ENCODE results near the gene SERPING1. TPM values are rescaled to one million over a fixed set of nuclear protein-coding genes. Genes with fewer than 3 reads are reported as not detected.

SERPING1 gene
- 0.74 and 4.8 TPM in 2 replicates for total RNA-seq (2014; rRNA removed; shearing (Covaris generic))

DNA sequence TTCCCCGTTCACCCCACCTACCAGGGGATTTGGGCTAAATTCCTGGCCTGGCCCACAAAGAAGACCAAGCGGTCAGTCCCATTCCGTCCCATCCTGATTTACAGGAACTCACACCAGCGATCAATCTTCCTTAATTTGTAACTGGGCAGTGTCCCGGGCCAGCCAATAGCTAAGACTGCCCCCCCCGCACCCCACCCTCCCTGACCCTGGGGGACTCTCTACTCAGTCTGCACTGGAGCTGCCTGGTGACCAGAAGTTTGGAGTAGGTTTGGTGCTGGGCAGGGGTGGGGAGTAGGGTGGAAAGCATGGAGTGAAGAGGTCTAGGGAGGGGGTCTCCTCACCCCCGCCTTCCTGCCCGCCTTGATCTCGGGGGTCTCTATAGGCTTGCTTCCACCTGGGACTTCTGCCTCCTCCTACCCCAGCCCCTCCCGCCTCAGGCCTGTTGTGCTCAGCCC lies at the start of gene SERPING1:
Gene SERPING1 (plus strand): TSS at position 225 of the 455 bp plus-strand sequence. CDS start 586 bp downstream, outside the sequence.
- DNase-seq (ENCODE audit: low spot score) = no peak

DNA sequence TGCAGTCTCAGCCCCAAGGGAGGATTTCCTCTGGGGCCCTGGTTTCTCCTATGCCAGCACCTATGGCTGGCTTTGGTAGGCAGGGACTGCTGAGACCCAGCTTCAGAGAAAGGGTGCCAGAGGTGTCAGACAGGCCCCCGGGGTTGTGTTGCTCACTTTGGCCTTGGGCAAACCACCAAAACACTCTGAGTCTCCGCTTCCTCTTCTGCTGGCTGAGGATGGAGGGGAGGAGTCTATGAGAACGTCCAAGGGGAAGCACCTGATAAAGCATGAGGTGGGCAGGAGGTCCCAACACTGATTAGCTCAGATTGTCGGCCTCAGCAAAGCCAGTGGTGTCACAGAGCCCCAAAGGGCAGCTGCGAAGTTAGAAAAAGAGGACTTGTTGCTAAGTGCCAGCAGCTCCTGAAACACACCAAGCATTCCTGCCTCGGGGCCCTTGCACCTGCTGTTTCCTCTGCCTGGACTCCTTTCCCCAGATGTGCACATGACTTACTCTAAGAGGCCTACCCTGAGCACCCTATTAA lies 49.6 kb upstream of the SERPING1 start:
- no peak for DNase-seq (ENCODE audit: low spot score)

DNA sequence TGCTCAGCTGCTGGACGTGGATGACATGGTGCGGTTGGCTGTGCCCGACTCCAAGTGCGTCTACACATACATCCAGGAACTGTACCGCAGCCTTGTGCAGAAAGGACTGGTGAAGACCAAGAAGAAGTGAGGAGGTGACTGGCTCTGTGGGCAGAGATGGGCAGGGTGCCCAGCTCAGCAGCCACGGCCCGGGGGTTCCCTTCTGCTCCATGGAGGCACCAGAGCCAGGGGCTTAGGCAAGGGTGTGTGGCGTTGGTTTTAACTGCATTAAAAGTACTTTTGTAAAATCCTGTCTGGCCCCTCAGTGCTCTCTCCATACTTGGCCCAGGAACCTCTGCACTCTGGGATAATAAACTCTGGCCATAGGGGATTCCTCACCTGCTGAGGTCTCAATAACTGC lies 47.5 kb upstream of the SERPING1 start:
- DNase-seq (ENCODE audit: low spot score) = no peak

DNA sequence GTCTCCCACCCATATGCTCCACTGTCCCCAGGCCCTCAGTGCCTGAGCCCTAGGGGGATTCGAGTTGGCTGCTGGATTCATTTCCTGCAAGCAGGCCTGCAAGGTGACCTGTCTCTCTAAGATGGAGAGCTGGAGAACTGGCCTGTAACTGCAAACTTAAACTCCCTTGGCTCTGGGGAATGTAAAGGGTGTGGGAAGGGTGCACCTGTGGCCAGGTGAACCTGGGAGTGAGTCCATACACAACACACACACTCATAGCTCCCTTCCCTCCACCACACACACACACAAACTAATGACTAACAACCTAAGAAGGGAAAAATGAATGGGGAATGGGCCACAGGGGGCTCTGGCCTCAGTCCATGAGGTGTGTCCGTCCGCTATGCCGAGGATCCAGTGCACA lies 45.5 kb upstream of the SERPING1 start:
- DNase-seq (ENCODE audit: low spot score) = no peak

DNA sequence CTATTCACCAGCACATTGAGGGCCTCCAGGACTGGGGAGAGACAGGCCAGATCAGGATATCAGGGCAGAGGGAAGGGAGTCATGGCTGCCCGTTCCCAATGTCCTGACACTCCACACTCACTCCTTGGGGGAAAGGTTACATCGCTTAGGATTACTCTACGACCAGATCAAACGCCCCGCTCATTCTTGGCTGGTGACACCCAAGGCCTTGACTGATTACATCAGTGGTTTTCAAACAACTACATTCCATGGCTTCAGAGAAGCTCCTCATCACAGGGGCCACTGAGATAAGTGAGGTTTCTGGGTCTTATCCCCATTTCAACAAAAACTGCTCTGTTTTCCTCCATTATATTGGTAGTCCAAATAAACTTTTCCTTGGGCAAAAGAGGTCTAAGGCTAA lies 45.0 kb upstream of the SERPING1 start:
- no peak for DNase-seq (ENCODE audit: low spot score)

DNA sequence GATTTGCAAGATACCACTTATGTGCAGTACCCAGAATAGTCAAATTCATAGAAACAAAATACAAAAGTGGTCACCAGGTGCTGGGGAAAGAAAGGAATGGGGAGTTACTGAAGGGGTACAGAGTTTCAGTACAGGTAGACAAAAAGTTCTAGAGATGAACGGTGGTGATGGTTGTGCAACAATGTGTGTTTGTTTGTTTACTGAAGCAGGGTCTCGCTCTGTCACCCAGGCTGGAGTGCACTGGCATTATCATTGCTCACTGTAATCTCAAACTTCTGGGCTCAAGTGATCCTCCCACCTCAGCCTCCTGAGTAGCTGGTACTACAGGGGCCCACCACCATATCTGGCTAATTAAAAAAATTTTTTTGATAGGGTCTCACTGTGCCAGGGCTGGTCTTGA lies 42.1 kb upstream of the SERPING1 start:
- DNase-seq (ENCODE audit: low spot score) = no peak

DNA sequence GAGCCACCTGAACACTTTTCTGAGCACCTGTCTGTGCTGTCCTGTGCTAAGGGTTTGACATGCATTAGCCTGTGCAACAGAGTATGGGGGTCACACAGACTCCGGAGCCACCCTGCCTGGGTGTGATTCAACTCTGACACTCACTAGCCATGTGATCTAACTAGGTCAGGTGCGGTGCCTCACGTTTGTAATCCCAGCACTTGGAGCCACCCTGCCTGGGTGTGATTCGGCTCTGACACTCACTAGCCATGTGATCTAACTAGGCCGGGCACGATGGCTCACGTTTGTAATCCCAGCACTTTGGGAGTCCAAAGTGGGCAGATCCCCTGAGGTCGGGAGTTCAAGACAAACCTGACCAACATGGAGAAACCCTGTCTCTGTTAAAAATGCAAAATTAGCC lies 41.4 kb upstream of the SERPING1 start:
- no peak for DNase-seq (ENCODE audit: low spot score)

DNA sequence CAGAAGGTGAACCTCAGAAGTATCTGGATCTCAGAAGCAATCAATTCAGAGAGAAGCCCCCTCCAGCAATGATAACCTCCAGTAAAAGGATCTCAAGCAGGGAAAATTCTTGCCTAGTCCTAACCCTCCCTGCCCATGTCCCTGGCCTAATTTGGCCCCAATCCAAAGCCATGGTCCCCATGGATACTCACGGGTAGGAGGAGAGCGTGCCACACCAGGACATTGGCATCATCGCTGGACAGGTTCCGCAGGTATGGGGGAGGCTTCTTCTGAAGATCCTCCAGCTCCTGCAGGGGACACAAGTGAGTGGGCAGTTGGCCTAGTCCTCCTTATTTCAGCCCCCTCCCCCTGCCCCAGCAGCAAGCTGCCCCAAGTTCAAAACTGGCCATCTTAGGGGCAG lies 37.3 kb upstream of the SERPING1 start:
- no peak for DNase-seq (ENCODE audit: low spot score)

DNA sequence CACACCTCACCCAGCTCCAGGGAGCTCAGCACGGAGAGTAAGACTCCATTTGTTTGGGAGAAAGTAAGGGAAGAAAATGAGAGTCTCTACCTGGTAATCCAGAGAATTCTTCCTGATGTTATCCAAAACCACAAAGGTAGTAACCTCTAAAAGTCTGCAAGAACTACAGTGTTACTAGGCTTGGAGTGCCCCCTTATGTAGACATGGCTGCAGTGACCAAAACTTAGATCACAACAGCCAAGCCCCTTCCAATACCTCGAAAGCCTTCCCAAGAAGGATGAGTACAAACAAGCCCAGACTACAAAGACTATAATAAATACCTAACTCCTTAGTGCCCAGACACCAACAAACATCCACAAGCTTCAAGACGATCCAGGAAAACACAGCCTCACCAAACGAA lies 34.9 kb upstream of the SERPING1 start:
- no peak for DNase-seq (ENCODE audit: low spot score)

DNA sequence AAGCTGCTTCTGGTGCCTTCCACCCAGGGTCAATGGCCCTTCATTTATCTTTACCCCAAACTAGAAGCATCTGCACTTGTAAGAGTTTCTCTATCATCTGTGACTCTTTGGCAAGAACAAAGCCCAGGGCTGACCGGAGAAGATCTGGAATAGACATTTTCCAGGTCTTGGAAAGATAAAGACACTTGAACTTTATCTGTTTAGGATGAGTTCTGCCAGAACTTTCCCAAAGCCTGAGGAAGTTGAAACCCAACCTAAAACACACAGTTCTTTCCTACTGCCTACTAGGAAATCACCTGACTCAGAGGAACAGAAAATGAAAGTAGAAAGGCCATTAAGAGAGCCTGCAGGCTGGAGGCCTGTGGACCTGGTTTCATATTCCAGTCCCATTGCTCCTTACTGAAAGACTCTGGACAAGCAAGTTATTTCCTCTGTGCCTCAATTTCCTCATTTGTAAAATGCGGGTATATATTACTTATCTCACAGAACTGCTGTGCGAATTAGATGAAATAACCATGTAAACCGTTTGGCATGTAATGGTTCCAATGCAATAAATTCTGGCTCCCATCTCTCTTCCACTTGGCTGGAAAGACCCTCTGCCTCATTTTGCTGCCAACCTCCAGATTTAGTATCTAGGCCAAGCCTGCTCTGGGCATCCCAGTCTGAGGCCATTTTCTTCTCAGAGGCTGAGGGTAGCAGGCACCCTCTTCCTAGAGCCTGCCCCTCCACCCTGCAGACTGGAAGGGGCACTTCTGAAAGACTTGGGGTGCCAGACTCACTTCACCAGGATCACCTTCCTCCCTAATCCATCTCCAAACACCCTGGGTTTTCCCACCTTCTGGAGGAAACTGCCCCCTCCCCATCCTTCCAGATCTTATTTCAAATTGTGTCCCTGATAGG lies 31.2 kb upstream of the SERPING1 start:
- DNase-seq (ENCODE audit: low spot score) = peak; percentile 48

DNA sequence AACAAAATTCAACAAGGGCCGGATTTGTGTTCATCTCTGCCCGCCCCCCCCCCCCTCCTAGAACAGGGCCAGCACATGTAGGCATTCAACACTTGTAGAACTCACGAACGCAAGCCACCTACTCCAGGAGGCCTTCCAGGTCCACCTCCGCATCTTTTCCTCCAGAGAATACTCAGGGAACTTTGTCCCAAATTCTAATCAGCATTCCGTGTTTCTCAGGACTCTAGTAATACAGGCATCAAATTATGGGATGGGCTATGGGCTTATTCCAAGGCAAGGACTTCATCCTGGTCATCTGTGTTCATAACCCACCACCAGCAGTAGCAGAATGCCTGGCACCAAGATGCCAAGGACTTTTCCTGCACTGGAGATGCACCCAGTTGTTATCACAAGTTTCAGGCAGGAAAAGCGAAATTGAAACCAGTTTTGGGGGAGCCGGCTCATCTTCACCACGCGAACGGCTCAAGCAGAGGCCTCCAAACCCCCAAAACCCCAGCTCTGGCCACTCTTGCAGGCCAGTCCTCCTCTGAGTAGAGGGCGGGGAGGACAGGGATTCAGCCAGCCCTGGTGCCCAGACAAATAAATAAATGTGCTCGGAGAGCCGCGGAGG lies 30.5 kb upstream of the SERPING1 start:
- DNase-seq (ENCODE audit: low spot score) = peak; percentile 26

DNA sequence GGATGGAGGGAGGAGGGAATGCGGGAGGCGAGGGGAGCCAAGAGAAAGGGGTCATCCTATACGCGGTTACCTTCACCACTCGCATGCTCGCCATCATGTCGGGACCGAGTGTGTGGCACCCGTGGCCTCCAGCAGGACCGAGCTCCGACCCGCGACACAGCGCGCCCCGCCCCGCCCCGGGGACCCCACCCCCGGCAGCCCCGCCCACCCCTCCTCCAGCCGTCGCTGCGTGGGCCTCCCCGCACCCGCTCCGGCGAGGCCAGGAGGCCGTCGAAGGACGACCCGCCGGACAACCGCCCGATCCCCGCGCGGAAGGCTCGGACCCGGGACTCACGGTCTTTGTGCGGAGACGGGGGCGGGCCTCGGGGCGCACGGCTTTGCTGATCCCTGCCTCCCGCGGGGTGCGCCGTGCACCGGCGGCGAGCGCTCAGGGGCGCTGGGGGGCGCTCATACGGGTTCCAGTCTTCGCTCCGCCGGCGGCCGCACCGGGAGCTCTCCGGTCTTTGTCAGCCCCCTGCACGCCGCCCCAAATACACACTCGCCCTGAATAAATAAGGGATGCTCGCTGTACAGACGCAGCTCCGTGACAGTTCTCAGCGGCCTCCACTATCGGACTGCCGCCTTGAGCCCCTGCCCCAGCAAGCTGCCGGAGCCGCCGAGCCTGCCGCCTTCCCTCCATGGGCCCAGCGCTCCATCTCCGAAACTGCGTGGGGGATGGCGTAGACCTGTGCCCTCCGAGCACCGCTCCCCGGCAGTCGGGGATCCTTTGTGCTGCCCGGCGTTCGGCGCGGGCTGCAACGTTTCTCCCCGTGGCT lies 29.8 kb upstream of the SERPING1 start, which contains the start of gene UBE2L6:
Gene UBE2L6 (minus strand): TSS at position 158 of the 815 bp plus-strand sequence. CDS start 61 bp downstream, at position 97.
- no peak for DNase-seq (ENCODE audit: low spot score)

DNA sequence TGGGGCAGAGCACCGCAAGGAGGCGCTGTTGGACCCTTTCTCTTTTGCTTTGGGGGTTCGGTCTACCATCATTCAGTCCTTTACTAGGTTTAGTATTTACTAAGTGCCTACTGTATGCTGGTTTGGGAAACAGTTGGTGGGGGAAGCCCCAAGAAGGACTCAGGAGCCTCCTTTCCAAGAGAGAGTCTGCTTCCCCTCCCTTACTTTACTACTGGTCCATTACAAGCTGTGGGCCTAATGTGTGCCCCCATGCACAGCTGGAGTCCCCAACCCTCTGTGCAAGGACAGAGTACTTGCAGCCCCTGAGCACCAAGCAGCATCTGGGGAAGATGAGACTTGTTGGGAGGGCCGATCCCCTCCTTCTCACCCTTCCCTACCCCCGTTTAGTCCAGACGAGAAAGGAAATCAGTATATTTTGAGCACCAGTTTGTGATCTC lies 29.1 kb upstream of the SERPING1 start:
- peak; percentile 67 for DNase-seq (ENCODE audit: low spot score)

DNA sequence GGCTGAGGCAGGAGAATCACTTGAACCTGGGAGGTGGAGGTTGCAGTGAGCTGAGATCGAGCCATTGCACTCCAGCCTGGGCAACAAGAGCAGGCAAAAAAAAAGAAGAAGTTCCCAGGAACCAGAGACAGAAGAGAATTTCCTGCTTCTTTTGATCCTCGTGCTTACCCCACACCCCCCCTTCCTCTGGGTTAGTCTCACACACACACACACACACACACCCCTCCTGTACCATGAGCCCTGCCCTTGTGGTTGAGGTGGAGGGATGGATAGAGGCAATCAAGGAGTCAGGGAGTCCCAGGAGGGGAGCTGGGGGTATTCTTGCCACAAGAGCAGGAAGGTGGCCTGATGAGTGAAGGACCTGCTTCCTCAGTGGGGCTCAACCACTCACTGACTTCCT lies 25.9 kb upstream of the SERPING1 start:
- no peak for DNase-seq (ENCODE audit: low spot score)

DNA sequence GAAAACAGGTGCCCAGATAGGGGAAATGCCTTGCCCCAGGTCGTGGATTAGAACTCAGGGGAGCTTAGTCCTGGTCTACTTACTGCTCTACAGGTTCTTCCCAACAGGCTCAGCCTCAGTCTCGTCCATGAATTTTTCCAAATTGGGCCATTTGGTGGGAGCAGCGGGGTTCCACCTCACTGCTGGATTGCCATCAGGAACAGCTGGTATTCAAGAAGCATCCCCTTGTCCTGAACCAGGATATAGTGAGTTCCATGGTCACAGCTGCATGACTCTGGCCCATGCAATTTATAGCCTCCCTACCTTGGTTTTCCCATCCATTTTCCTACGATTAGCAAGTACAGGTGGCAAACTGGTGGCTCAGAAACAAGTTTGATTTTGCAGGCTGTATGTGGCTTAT lies 23.4 kb upstream of the SERPING1 start:
- DNase-seq (ENCODE audit: low spot score) = no peak

DNA sequence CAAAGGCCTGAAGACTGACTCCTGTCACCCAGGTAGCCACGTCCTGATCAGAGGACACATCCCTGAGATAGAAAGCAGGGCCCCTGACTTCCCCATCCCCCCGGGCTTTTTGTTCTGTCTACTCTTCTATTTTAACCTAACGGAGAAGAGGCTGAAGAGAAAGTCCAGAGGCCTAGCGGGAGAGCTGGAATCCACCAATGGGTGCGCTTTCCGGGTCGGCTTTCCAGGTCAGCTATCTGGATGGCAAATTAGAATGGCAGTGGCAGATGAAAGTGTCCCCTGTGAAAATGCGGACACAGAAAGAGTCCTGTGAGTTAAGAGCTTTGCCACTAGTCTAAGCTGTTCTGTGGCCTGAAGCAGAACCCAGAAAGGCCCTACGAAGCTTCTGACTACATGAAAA lies 13.1 kb upstream of the SERPING1 start:
- DNase-seq (ENCODE audit: low spot score) = no peak

DNA sequence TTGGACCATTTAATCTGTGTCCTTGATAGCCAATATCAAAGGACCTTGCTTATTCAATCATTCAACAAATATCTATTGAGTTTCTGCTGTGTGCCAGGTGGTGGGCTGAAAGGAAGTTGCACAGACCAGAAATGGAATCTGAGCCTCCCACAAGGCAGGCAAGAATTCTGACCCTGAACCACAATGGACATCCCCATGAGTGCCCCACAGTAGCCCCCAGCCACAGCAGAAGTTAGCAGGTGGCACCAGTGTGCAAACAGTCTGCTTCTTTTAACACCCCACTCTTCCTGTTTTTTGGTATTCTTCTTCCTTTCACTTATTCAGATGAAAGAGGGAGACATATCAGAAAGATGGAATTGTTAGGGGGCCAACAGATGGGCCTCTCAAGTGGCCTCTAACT lies 12.2 kb upstream of the SERPING1 start:
- DNase-seq (ENCODE audit: low spot score) = no peak

DNA sequence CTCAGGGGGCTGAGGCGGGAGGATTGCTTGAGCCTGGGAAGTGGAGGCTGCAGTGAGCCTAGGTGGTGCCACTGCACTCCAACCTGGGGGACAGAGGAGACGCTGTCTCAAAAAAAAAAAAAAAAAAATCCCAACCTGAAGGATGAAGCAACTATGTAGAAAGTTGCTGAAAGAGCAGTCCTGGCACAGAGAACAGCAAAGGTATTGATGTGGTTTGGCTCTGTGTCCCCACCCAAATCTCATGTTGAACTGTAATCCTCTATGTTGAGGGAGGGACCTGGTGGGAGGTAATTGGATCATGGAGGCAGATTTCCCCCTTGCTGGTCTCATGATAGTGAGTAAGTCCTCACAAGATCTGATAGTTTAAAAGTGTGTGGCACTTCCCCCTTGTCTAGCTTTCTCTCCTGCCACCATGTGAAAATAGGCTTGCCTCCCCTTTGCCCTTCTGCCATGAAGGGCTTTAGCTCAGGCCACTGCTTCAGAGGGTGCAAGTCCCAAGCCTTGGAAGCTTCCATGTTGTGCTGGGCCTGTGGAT lies 10.7 kb upstream of the SERPING1 start:
- no peak for DNase-seq (ENCODE audit: low spot score)

DNA sequence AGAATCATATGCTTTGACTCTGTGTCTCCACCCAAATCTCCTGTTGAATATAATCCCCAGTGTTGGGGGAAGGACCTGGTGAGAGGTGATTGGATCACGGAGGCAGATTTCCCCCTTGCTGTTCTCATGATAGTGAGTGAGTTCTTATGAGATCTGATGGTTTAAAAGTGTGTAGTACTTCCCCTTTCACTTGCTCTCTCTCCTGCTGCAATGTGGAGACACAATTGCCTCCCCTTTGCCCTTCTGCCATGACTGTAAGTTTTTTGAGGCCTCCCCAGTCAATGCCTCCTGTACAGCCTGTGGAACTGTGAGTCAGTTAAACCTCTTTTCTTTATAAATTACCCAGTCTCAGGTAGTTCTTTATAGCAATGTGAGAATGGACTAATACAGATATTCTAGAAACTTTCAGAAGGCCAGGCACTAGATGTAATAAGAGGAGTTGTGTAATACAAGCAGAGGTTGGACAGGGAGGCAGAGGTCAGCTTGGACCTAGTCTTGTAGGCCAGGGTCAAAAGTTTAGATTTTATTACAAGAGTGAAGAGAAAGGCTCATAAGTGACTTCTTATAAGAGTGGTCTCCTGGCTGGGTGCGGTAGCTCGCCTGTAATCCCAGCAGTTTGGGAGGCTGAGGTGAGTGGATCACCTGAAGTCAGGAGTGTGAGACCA lies 9.3 kb upstream of the SERPING1 start:
- no peak for DNase-seq (ENCODE audit: low spot score)

DNA sequence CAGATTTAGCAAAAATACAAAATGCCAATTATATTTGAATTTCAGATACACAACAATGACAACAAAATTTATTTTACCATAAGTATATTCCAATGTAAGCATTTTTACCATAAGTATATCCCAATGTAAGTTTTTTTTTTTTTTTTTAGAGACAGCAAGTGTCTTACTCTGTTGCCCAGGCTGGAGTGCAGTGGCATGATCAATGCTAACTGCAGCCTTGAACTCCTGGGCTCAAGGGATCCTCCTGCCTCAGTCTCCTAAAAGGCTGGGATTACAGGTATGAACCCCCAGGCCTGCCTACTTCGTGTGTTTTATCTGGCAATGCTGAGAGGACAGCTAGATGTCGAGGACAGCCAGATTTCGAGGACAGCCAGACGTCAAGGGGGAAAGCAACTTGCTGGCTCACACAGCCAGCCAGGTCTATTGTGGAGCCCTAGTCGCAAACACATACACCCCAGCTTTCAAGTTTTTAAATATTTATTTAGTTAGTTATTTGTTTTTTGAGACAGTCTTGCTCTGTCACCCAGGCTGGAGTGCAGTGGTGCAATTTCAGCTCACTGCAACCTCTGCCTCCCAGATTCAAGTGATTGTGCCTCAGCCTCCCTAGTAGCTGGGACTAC lies 1.1 kb upstream of the SERPING1 start:
- DNase-seq (ENCODE audit: low spot score) = no peak
